ENCODE data around the gene CHTOP. TPM values are rescaled to one million over a fixed set of nuclear protein-coding genes. Genes with fewer than 3 reads are reported as not detected.
A peak's percentile ranks its signal among the peaks of the same experiment; 100 is the strongest.

CHTOP gene
- total and polyA plus RNA-seq, 3 donors from 2014 or later, result 86.1 to 101 (median 87.8) TPM

GRCh38 chr1:153655333-153655732, 21.5 kb downstream of the CHTOP start:
- DNase-seq, result no peak
- Histone ChIP-seq H3K36me3 (ENCODE audit: low read depth, missing control alignments) (no peaks in the 10 kb centered on the region), H3K4me3 (no peak overlapping the region), H3K4me1 (peaks cover 5% of the 10 kb centered on the region), H3K9me3 (no peaks in the 10 kb centered on the region), H3K27me3 (no peaks in the 10 kb centered on the region), H3K27ac (no peak overlapping the region)
- intact Hi-C loops (cut with DNase I; ENCODE audit: low total_unique reads), result no loop called here
- WGBS, 2 donors, result 89 to 92% methylated on average over 3 of the region's 3 CpGs
- TF ChIP-seq CTCF (IDR thresholded peaks at IDR 0.05), result no peak
- TF ChIP-seq POLR2A (IDR thresholded peaks at IDR 0.05), result no peak

- H3K36me3 ChIP-seq (ENCODE audit: low read depth, missing control alignments), result no peaks in the 10 kb centered on the region
- intact Hi-C loops (cut with DNase I; ENCODE audit: low total_unique reads), result no loop called here
These were observed 24.7 kb downstream of the CHTOP start, which contains the start of gene SNAPIN for GRCh38 chr1:153658400-153659174. SNAPIN (plus strand) TSS chr1:153658703; CDS start chr1:153658744, 41 bp downstream.

GRCh38 chr1:153659175-153659534, 25.3 kb downstream of the CHTOP start:
- TF ChIP-seq POLR2A (IDR thresholded peaks at IDR 0.05) (no peak), CTCF (IDR thresholded peaks at IDR 0.05) (no peak)
- intact Hi-C loops (cut with DNase I; ENCODE audit: low total_unique reads), result no loop called here
- Histone ChIP-seq H3K4me3 (peak overlapping the region; percentile 88 to 93), H3K4me1 (peaks cover 5% of the 10 kb centered on the region), H3K27ac (peak overlapping the region; percentile 98 to 99), H3K36me3 (ENCODE audit: low read depth, missing control alignments) (no peaks in the 10 kb centered on the region), H3K27me3 (no peaks in the 10 kb centered on the region), H3K9me3 (no peaks in the 10 kb centered on the region)
- WGBS, 2 donors, result 13 to 23% methylated on average over 8 of the region's 8 CpGs
- no peak for DNase-seq

More at GRCh38 chr1:153658400-153659174, 24.7 kb downstream of the CHTOP start, which contains the start of gene SNAPIN:
- TF ChIP-seq POLR2A (IDR thresholded peaks at IDR 0.05), result peak; percentile 3
- peak; percentile 11 to 41 (median 20) for TF ChIP-seq CTCF (IDR thresholded peaks at IDR 0.05)
- no peaks in the 10 kb centered on the region for H3K27me3 ChIP-seq
- DNase-seq, result peak; percentile 93
- WGBS, 2 donors, result 2 to 4% methylated on average over 17 to 51 of the region's 53 CpGs
- H3K4me3 ChIP-seq, result peak within 1 kb of the TSS; percentile 88 to 93
- peak within 1 kb of the TSS; percentile 98 to 99 for H3K27ac ChIP-seq
- H3K4me1 ChIP-seq, result peaks cover 5% of the 10 kb centered on the region
- H3K9me3 ChIP-seq, result no peaks in the 10 kb centered on the region

- WGBS, 2 donors, result 65 to 71% methylated on average over 9 of the region's 9 CpGs
- no peaks in the 10 kb centered on the region for H3K9me3 ChIP-seq
- DNase-seq, result no peak
- H3K4me3 ChIP-seq, result no peak overlapping the region
- peaks cover 5% of the 10 kb centered on the region for H3K4me1 ChIP-seq
- H3K36me3 ChIP-seq (ENCODE audit: low read depth, missing control alignments), result no peaks in the 10 kb centered on the region
- no peaks in the 10 kb centered on the region for H3K27me3 ChIP-seq
- TF ChIP-seq POLR2A (IDR thresholded peaks at IDR 0.05) (no peak), CTCF (IDR thresholded peaks at IDR 0.05) (no peak)
- intact Hi-C loops (cut with DNase I; ENCODE audit: low total_unique reads), result no loop called here
- peak overlapping the region; percentile 98 to 99 for H3K27ac ChIP-seq
These were observed 25.8 kb downstream of the CHTOP start for GRCh38 chr1:153659656-153660055.
